K562 (cell line): Measurements from ENCODE around the gene KLHL18. TPM values are rescaled to one million over a fixed set of nuclear protein-coding genes. Genes with fewer than 3 reads are reported as not detected.

Source experiments
- EP400 ChIP-seq: fragments of 450-650 bp; IDR thresholded peaks from 2 replicates; pipeline ENCODE4 v1.6.1; 2017; ENCODE audit warnings: antibody characterized with exemption, mild to moderate bottlenecking, moderate library complexity
- NR2F6 ChIP-seq: fragments of 450-650 bp; formaldehyde crosslinking; IDR thresholded peaks from 2 replicates; pipeline ENCODE4 v1.4.0; 2020; ENCODE audit warnings: mild to moderate bottlenecking
- RAD51 ChIP-seq: fragments of 450-650 bp; IDR thresholded peaks from 2 replicates; pipeline ENCODE4 v1.7.1; 2016; ENCODE audit warnings: low read depth, mild to moderate bottlenecking, borderline replicate concordance
- RREB1 ChIP-seq: fragments of 250-450 bp; sonication (Bioruptor Pico); IDR thresholded peaks from 2 replicates; pipeline ENCODE4 v1.4.0; 2020
- TBP ChIP-seq: optimal IDR thresholded peaks from 2 replicates; pipeline ENCODE3; 2011; ENCODE audit warnings: low read depth, low read length, improper control_type of control experiment
- ZBTB11 ChIP-seq, 3 experiments: fragments of 200-800 bp in 1 of 3; fragments of 250-450 bp in 1 of 3; fragments of 450-650 bp in 1 of 3; sonication (Bioruptor Pico) in 1 of 3; sonication (Bioruptor generic) in 1 of 3; formaldehyde crosslinking in 1 of 3; IDR thresholded peaks; 2 replicates each; pipeline versions ENCODE4 v1.6.1 to v1.8.0; 2016 to 2022; ENCODE audit warnings: mild to moderate bottlenecking in 2 of 3, missing genetic modification characterization in 2 of 3, missing compliant biosample characterization in 1 of 3, moderate library complexity in 1 of 3
- ZNF354B ChIP-seq: fragments of 250-450 bp; sonication (Bioruptor Pico); IDR thresholded peaks from 2 replicates; pipeline ENCODE4 v1.4.0; 2020
- polyA plus RNA-seq, 8 experiments: library from polyadenylated mRNA; depleted of rRNA in 4 of 8; stranded (reverse) in 5 of 8; unstranded in 3 of 8; fragments of >200 nt; fragmentation: Nextera tagmentation in 2 of 8; fragmentation: Illumina TruSeq in 1 of 8; extraction: Ambion mirVana in 2 of 8; extraction: Trizol in 1 of 8; gene quantifications; 2 replicates each; pipeline versions ENCODE4 v1.2.1 to v1.2.3, GENCODE V29; 2011 to 2014; ENCODE audit warnings: inconsistent platforms in 1 of 8, missing spikeins in 1 of 8
- total RNA-seq, 7 experiments: library from RNA; depleted of rRNA in 6 of 7; stranded (reverse); fragments of >200 nt in 6 of 7; fragmentation: Illumina TruSeq in 2 of 7; extraction: Trizol in 2 of 7; gene quantifications; 2 replicates each; pipeline versions ENCODE4 v1.2.1 to v1.2.3, GENCODE V29; 2011 to 2021; ENCODE audit warnings: low replicate concordance in 1 of 7

Gene KLHL18
- total and polyA plus RNA-seq, 9 of the 15 experiments (the other 6 are each of a cell fraction or from before 2014, with no cell fraction given): 26.7 to 97.5 (median 48.7) TPM

- TF ChIP-seq ZNF354B (CRISPR knock-in tag) (no peak), EP400 (no peak), RAD51 (no peak), ZBTB11 (CRISPR knock-in tag; IDR thresholded peaks at IDR 0.05) (no peak), NR2F6 (CRISPR knock-in tag) (no peak), TBP (no peak), RREB1 (CRISPR knock-in tag) (no peak)
These were observed 15.8 kb upstream of the KLHL18 start (continued) for GRCh38 chr3:47266709-47267489.
